TTC549 (cell line): ENCODE results near the gene PDE4DIP.
"Not testable (repeated sequence)": the region's sequence is repeated elsewhere in the genome, so short reads cannot be mapped to it uniquely, and the experiment has no call there.

Source experiments
- FAIRE-seq: peaks from 2 replicates; lab custom pipeline; 2012; peaks lifted over from hg19 to GRCh38; lab: Jason Lieb, UNC

Gene PDE4DIP

DNA sequence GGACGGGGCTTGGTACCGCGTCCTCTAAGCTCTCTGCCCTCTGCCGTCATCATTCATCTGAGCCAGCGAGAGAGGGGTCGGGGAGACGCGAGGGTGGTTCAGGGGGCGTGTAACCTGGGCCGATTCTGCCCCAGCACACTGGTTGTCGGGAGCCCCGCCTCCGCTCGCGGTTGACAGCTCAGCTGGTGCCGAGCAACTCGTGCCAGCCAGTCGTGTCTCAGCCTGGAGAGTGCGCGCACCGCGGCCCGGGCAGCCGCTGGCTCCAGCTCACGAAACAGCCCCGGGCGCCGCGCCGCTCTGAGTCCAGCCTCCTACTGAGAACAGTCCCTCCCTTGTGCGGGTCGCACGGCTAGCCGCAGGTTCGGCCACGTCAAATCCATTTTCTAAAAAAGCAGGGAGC is at the start of gene PDE4DIP:
Gene PDE4DIP (plus strand): TSS at position 209 of the 400 bp plus-strand sequence. CDS start 347 bp downstream, outside the sequence.
- not testable (repeated sequence) for FAIRE-seq

DNA sequence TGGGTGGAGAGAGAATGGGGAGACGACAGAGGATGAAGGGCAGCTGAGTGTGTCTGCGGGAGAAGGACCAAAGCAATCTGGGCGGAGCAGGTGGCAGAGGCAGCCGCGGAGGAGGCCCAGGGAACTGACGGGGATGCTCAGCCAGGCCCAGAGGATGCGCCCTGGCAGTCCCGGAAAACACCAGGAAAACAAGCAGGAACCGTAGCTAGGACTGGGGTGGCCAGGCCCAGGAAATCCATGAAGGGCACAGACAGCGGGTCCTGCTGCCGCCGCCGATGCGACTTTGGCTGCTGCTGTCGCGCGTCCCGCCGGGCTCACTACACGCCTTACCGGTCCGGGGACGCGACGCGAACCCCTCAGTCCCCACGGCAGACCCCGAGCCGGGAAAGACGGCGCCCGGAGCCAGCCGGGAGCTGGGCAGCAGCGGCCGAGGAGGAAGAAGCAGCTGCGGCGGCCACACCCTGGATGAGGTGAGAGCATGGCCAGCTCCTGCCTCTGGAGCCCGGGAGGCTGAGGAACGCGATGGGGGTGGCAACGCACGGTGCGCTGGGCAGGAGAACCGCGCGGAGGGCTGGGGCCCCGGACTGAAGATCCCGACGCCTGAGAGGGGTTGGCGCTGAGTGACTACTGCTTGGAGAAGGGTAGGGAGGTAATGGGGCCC is 35.8 kb upstream of the PDE4DIP start:
- not testable (repeated sequence) for FAIRE-seq

DNA sequence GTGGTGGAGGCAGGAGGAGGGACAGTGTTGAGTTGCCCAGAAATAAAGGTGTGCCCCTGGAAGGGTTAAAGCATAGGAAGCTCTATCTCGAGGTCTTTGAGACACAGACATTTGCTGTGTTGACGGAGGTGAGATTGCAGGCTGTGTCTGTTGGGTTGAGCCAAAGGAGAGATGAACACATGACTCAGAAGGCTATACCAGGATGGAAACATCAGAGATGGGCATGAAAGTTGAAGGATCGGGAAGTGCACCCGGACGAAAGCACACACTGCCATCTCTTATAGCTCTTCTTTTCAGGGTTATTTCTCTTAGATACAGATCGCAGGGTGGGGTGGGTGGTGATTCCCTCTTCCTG is 35.3 kb upstream of the PDE4DIP start:
- FAIRE-seq, result not testable (repeated sequence)

DNA sequence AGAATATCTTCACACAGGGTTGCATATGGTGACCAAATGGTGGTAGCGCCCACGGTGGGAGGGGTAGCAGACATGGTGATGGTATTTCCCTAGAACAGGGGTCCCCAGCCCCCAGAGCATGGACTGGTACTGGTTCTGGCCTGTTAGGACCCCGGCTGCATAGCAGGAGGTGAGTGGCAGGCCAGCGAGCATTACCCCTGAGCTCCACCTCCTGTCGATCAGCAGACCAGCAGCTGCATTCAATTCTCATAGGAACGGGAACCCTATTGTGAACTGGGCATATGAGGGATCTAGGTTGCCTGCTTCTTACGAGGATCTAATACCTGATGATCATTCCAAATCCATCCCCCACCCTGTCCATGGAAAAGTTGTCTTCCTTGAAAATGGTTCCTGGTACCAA is 22.0 kb upstream of the PDE4DIP start:
- FAIRE-seq, result not testable (repeated sequence)

DNA sequence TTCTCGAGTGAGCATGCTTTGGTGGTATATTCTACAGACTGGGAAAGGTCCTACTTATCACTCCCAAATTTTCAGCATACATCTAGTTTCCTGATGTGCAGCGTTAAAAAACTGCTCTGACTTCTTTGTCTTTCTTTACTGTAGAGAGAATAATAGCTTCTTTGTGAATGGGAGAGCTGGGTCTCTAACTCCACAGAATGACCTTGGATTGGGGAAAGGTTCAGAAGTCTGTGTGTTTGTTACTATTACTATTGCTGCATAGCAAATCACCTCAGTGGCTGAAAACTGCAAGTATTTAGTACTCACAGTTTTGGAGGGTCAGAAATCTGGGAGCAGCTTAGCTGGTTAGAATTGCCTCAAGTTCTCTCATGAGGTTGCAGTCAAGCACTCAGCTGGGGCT is 20.4 kb upstream of the PDE4DIP start:
- FAIRE-seq, result not testable (repeated sequence)

DNA sequence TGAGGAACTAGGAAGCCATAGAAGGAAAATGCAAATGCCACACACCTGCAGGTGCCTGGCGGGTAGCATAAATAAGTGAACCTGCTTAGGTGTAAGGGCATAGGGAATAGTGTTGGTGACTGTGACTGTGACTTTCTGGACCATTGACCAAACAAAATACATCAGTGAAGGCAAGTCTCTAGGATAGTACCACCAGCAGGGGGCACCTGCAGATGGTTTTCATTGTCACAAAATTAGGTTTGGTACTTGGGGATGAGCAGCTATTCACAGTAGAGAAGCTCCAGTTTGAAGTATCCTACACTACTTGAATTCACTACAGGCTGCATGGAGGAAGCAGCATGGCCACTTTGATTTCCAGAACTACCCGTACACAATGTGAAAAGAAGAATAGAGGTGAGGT is 19.2 kb upstream of the PDE4DIP start:
- FAIRE-seq, result peak; percentile 32

DNA sequence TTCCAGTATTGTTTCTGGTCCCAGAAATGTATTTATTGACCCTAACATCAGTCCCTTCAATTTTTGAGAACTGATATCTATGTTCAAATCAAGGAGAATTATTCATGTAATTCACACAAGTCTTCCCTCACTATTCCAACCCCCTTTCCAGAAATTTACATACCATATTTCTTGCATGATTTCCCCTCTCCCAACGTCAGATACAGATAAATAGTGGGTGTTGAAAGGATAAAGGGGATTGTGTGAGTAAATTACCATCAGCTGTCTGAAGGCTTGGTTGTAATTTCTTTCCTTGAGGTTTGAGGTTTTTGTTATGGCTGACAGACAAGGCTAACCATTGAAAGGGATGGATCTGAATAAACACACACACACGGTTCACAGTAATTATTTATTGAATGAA is 15.7 kb upstream of the PDE4DIP start:
- FAIRE-seq, result not testable (repeated sequence)

DNA sequence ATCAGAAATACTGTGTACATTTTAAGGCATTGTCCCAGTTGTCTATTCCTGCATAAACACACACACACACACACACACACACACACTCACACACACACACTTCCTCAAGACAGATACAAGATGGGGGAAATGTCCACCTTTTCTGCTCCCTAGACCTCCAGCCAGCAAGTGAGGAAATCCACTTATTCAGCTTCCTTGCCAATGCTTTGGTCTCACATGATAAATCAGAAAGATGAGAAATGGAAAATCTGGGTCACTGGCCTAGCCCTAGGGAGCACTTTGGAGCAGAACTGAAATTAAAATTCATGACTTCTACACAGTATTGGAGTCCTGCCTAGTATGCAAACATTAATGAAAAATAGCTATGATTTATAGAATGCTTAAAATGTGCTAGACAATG is 15.3 kb upstream of the PDE4DIP start:
- FAIRE-seq, result not testable (repeated sequence)

DNA sequence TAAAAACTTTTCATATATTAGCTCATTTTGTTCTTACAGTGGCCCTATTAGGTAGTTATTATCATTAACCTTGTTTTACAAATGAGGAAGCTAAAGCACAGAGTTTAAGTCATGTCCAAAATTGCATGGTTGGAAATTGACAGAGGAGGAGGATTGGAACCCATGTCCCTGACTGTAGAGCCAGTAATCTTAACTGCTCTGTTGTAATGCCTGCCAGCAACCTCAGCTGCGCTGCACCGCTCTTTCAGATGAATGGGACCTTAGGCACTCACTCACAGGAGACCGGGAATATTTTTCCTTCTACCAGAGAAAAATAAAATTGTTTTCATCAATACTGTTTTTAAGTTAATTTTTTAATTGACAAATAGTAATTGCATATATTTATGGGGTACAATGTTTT is 14.9 kb upstream of the PDE4DIP start:
- not testable (repeated sequence) for FAIRE-seq

DNA sequence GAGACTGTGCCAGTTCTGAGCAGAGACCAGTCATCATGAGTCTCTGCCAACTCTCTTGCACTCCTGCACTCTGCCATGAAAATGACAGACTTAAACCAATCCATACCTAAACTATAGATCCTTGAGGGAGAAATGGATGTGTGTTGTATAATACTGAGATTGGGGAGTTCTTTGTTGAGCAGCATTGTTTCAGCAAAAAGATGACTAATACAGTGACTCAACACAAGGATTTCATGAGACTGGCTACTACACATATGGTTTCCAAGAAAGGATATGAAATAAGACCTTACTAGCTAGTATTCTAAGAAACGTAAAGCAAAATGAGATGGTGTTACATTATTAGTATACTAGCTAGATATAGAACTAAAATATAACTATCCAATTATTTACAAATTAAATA is 3.0 kb upstream of the PDE4DIP start:
- not testable (repeated sequence) for FAIRE-seq

DNA sequence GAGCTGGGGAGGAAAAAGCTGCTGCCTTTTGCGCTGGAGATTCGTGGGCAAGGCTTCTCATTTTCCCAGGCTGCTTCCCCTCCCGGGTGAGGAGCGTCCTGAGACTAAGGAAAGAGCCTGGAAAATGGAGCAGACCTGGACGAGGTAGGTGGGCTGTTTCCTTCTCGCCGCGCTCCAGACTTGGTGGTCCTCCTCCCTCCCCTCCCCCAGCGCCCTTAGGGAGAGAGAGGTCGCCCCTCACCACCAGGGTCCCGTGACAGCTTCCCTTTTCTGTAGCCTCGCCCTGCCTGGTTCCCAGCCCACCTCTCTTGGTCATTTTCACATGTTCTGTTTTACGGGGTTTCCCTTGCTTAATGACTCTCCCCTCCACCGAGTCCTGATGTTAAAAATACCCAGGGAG is 423 bp downstream of the PDE4DIP start:
- not testable (repeated sequence) for FAIRE-seq

DNA sequence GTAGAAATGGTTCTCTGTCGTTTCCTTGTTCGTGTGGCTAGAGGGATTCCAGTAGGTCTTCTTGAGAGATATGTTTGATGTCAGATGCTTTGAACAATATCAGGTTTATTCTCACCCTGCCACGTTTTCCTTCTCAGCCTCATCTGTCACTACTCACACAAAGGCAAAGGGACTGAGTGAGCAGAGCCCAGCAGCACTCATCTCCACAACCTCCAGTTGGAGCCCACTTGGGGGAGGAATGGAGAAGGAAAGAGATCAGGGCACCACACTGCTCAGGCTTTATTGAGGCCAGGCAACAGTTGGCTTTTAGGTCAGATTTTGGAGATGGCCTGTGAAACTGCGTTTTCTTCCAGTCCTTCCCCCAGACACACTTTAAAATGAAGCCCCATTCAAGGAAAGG is 840 bp downstream of the PDE4DIP start:
- not testable (repeated sequence) for FAIRE-seq

DNA sequence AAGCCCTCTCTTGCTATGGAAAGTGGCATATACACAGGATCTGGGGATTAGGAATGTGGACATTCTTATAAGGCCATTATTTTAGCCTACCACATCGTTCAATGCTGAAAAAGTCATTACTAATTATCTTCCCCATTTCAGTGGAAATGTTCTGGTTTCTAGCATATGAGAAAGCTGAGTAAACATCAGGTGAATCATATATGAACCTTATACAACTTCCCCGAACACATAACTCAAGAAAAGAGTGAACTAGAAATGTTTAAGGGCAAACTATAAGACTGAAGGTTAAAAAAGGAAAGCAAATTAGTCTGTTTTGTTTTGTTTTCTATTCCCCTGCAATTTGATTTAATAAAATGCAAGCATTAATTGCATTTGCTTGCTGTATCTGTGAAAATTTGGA is 6.1 kb downstream of the PDE4DIP start:
- not testable (repeated sequence) for FAIRE-seq

DNA sequence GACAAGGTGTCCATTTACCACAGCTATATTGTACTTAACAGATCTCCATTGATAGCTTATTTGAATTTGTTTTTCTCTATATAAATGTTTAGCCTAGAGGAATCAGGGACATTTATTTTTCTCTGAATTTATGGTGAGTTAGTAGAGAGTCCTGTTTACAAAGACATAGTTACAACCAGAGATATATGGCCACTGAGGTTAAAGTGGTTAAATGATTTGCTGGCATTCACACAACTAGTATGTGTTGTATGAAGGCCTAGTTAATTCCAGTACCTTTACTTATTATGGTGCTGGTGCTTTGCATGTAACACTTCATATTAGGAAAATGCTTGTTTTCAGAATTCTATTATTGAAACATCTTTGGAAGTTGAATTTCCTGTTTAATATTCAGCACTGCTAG is 6.6 kb downstream of the PDE4DIP start:
- not testable (repeated sequence) for FAIRE-seq

DNA sequence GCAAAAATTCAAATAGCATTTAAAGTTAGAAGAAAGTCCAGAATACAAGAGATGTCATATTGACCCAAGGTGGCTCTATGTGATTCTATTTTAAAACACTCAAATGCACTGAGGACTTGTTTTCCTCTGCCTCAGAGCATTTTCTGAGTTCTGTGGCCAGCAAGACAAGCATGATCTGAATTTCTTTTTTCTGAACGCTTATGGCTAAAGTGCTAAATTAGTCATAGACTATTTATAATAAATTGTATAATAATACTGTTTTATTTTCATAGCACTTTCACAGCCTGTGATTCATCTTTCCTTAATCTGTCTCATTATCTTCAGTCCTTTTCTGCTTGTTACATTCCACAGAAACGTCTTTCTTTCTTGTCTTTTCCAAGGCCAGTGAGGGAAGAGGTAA is 7.5 kb downstream of the PDE4DIP start:
- not testable (repeated sequence) for FAIRE-seq

DNA sequence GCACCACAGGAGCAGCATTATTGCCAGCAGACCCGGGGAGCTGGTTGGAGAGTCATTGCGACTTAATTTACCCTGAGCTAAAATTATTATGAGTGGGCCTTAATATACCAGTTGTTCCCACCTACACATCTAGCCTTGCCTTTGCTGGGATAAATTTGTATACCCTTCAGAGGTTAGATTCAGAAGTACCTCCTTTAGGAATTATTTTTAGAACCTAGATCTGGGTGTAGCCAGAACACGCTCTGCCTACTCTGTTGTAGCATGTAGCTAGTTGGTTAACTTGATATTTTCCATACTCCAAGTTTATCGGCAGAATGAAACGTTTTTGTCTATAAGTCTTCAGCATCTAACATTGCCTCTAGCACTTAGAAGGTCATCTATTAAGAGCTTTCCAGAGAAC is 9.1 kb downstream of the PDE4DIP start:
- not testable (repeated sequence) for FAIRE-seq

DNA sequence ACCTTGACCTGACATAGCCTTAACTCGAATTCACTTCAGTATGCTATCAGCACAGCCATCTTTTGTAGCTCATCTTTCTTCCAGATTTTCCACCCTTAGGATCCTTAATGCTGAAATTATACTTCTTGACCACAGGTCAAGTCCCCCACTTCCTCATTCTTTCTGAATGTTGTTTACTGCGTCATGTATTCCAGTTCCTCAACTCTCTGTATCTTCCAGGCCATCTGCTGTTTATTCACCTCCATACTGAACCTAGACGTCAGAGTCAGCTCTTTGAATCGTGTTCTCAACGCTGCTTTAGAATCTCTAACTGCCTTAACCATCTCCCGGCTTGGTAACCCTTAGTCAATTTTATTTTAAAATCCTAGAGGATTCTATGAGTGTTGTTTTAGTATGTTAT is 9.8 kb downstream of the PDE4DIP start:
- not testable (repeated sequence) for FAIRE-seq

DNA sequence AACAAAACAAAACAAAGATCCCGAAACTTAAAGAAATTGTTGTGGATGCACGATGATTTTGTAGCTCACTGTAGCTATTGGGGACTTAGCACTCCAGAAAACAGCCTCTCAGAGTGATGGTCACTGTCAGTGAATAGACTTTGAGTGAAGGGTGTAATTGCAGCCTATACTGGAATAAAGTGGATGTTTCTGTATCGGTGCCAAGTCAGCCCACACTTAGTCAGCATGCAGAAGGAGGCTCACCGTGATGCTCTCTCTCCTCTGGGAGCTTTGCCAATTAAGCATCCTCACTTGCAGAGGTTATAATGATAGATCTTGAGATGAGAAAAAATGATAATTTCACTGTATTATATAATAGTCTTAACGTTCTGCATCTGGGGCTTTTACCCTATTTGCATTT is 11.1 kb downstream of the PDE4DIP start:
- not testable (repeated sequence) for FAIRE-seq

DNA sequence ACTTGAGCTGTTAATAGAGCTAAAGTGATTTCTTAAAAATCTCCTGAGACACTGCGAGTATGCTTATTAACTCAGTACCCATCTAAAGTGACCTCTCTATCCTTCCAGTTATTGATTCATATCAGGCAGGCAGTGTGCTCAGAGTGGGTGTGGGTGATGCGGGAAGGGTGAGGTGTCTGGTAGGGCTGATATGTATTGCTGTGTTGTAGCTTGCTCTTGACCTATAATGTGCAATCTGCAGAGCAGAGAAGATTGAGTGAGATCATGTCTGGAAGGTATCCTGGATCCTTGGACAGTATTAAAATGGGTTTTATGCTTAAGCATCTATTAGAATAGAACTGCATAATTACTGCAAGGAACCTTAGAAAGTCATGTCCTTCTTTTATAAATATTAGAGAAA is 15.8 kb downstream of the PDE4DIP start:
- FAIRE-seq, result not testable (repeated sequence)

DNA sequence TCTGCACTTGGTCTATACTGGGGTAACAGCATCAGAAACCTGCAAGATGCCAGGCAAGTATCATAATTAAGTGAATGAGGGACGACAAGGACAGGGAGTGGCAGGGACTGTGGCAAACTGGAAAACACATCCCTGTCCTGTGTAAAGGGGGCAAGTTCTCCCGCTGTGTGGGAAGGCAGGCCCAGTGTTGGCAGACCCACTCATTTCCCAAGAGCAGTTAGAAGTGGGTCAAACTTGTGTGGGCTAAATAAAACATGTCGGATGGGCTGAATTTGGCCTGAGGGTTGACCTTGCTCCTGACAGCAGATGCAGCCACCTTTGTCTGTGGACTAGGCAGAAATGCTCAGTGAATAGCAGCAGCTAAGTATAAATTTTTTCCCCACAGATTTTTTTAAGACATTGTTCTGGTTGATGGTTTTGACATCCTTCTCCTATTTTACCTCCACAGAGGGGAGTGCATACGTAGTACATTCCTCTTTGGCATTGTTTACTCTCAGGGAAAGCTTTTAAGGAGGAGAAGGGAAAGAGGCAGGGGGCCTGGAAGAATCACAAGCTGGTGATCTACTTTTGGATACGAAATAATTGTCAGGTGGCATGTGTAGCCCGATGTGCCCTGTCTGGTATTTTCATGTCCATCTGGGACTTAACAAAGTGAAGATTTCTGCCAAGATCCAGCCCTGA is 16.5 kb downstream of the PDE4DIP start:
- not testable (repeated sequence) for FAIRE-seq

DNA sequence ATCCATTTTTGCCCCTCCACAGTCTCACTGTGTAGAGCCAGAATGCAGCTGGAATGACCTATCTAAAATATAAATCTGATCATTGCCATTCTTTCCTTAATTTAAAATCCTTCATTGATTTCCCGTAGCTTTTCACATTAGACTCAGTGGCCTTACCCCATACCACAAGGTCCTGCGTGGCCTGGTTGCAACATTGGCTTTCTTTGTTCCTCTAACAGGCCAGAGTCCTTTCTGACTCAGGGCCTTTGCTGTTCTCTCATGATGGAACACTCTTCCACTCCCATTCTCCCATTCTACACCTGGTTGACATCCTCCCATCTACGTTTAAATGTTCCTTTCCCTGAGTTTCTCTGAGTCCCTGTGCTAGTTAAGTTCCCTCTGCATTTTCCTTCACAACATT is 18.4 kb downstream of the PDE4DIP start:
- FAIRE-seq, result not testable (repeated sequence)

DNA sequence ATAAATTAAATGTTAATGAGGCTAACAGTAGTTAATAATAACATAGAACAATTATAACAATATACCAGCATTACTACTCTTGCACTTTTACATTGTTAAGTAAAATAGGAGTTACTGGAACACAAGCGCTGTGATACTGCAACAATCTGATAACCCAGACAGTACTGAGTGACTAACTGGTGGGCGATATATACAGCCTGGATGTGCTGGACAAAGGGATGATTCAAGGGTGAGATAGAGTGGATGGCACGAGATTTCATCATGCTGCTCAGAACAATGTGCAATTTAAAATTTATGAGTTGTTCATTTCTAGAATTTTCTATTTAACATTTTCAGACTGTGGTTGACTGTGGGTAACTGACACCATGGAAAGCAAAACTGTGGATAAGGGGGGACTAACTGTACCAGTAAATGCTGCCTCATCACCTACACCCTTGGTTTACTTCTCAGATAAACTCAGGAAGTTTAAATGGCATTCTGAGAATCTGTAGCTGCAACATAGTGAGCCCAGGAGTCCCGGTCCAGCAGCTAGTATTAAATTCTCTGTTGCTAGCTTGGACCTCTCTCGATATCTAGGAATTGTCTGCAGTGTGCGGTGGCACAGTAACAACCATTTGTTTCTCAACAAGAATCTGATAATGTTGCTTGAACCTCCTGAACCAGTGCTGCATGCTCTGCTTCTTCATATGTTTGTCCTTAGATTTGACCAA is 24.9 kb downstream of the PDE4DIP start:
- not testable (repeated sequence) for FAIRE-seq

DNA sequence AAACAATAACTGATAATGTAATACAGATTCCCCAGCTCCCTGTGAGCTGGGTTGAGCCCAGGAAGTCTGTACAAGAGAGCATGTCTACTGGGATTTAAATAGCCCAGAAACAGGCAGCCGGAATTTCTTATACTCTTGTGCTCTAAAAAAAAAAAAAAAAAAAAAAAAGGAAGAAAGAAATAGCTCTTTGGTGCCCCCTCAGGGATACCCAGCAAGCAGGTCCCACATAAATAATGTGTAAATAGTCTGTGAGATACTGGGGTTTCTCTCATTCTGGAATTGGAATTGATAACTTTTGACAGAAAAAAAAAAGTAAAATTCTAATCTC is 25.4 kb downstream of the PDE4DIP start:
- not testable (repeated sequence) for FAIRE-seq
